D721Med (cell line): ENCODE data around the gene TBKBP1.

ENCODE experiments used
- DNase-seq: peaks from one replicate; pipeline ENCODE4 v3.0.0; 2011; ENCODE audit warnings: low spot score; ENCODE audit not compliant: insufficient read length
- FAIRE-seq: peaks from 2 replicates; lab custom pipeline; 2011; peaks lifted over from hg19 to GRCh38; lab: Jason Lieb, UNC
- CTCF ChIP-seq: IDR thresholded peaks from 2 replicates; pipeline ENCODE4 v1.5.1; 2012; ENCODE audit warnings: mild to moderate bottlenecking, control low read depth; ENCODE audit not compliant: insufficient read depth; ENCODE audit errors: missing control alignments

TBKBP1 gene

GRCh38 chr17:47728214-47728877 is 34.4 kb downstream of the TBKBP1 start:
- FAIRE-seq (no peak), DNase-seq (no peak)
- TF ChIP-seq CTCF: no peak

- TF ChIP-seq CTCF: no peak
- FAIRE-seq (no peak), DNase-seq (no peak)
Observed at GRCh38 chr17:47729476-47729875, 35.5 kb downstream of the TBKBP1 start.

GRCh38 chr17:47730681-47731080 is 36.7 kb downstream of the TBKBP1 start:
- DNase-seq (no peak), FAIRE-seq (no peak)
- no peak for TF ChIP-seq CTCF

- FAIRE-seq (no peak), DNase-seq (no peak)
- TF ChIP-seq CTCF: no peak
Observed at GRCh38 chr17:47731396-47731795, 37.4 kb downstream of the TBKBP1 start.

- FAIRE-seq (no peak), DNase-seq (peak; percentile 12)
- no peak for TF ChIP-seq CTCF
Observed at GRCh38 chr17:47732399-47733046, 38.6 kb downstream of the TBKBP1 start.

- DNase-seq (peak; percentile 79), FAIRE-seq (no peak)
- peak; percentile 41 for TF ChIP-seq CTCF
Observed at GRCh38 chr17:47733047-47733673, 39.2 kb downstream of the TBKBP1 start, which contains the start of gene TBX21. Gene TBX21, plus strand, starts transcription at chr17:47733236. Its CDS starts 219 bp downstream, at chr17:47733455.
